GM12878 (cell line): ENCODE results near the gene MT1HL1. TPM values are rescaled to one million over a fixed set of nuclear protein-coding genes. Genes with fewer than 3 reads are reported as not detected.

ENCODE experiments used
- ASH2L ChIP-seq: fragments of 300-600, 200-600 bp; sonication (generic); IDR thresholded peaks from 2 replicates; pipeline ENCODE4 v1.6.1; 2017; ENCODE audit warnings: low read depth, mild to moderate bottlenecking, borderline replicate concordance
- BHLHE40 ChIP-seq, 2 experiments: fragments of 450-650 bp in 1 of 2; IDR thresholded peaks; 2 replicates each; pipeline ENCODE4 v1.6.1; 2011 to 2017; ENCODE audit warnings: low read depth in 2 of 2, borderline replicate concordance in 1 of 2, improper control_type of control experiment in 1 of 2, low read length in 1 of 2, mild to moderate bottlenecking in 1 of 2
- polyA plus RNA-seq, 11 experiments: library from polyadenylated mRNA; depleted of rRNA in 4 of 11; unstranded in 6 of 11; stranded (reverse) in 5 of 11; fragments of >200 nt; fragmentation: Nextera tagmentation in 4 of 11; fragmentation: Illumina TruSeq in 1 of 11; extraction: Ambion mirVana in 4 of 11; extraction: Trizol in 1 of 11; gene quantifications; 1 replicate in 1 of 11; 2 replicates in 10 of 11; pipeline versions ENCODE4 v1.2.1 to v1.2.3, GENCODE V29; 2011 to 2016; ENCODE audit warnings: inconsistent platforms in 2 of 11, missing spikeins in 2 of 11, low read depth in 1 of 11
- total RNA-seq, 4 experiments: library from RNA; depleted of rRNA in 3 of 4; stranded (reverse); fragments of >200 nt in 3 of 4; fragmentation: Illumina TruSeq in 1 of 4; extraction: Trizol in 1 of 4; gene quantifications; 2 replicates each; pipeline versions ENCODE4 v1.2.1 to v1.2.3, GENCODE V29; 2013 to 2021
- TF ChIP-seq, protein P1 (sequence below): IDR thresholded peaks from 2 replicates; pipeline ENCODE4 v1.6.1; 2012; ENCODE audit warnings: mild to moderate bottlenecking, low read depth, low read length
- TF ChIP-seq, protein P2 (sequence below): fragments of 450-650 bp; formaldehyde crosslinking; IDR thresholded peaks from 2 replicates; pipeline ENCODE4 v1.5.0; 2022; ENCODE audit warnings: mild to moderate bottlenecking, missing genetic modification characterization

MT1HL1 gene
- total and polyA plus RNA-seq, 10 of the 15 experiments (the other 5 are each of a cell fraction or from before 2014, with no cell fraction given) = not detected

DNA sequence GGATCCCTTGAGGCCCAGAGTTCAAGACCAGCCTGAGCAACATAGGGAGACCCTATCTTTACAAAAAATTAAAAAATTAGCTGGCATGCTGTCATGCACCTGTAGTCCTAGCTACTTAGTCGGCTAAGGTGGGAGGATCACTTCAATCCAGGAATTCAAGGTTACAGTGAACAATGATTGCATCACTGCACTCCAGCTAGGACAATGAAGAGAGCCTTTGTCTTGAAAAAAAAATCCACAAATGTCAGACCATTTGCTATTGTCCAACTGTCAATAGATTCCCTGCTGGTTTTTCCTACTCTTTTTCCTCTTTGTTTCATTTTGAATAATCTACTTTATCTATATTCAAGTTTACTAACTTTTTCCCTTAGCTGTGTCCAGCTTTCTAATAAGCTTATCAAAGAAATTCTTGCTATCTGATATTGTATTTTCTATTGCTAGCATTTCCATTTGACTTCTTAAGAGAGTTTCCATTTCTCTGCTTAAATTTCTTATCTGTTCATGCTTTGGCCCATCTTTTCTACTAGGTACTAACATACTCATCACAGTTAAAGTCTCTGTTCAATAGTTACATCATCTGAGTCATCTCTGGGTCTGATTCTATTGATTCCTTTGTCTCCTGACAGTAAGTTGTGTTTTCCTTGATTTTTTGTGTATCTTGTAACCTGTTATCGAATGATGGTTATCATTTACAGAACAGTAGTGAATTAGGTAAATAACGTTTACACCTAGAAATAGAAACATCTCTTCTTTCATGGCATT, 14.8 kb downstream of the MT1HL1 start (continued):
- TF ChIP-seq, protein P1, sequence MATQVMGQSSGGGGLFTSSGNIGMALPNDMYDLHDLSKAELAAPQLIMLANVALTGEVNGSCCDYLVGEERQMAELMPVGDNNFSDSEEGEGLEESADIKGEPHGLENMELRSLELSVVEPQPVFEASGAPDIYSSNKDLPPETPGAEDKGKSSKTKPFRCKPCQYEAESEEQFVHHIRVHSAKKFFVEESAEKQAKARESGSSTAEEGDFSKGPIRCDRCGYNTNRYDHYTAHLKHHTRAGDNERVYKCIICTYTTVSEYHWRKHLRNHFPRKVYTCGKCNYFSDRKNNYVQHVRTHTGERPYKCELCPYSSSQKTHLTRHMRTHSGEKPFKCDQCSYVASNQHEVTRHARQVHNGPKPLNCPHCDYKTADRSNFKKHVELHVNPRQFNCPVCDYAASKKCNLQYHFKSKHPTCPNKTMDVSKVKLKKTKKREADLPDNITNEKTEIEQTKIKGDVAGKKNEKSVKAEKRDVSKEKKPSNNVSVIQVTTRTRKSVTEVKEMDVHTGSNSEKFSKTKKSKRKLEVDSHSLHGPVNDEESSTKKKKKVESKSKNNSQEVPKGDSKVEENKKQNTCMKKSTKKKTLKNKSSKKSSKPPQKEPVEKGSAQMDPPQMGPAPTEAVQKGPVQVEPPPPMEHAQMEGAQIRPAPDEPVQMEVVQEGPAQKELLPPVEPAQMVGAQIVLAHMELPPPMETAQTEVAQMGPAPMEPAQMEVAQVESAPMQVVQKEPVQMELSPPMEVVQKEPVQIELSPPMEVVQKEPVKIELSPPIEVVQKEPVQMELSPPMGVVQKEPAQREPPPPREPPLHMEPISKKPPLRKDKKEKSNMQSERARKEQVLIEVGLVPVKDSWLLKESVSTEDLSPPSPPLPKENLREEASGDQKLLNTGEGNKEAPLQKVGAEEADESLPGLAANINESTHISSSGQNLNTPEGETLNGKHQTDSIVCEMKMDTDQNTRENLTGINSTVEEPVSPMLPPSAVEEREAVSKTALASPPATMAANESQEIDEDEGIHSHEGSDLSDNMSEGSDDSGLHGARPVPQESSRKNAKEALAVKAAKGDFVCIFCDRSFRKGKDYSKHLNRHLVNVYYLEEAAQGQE = no peak
- TF ChIP-seq, protein P2, sequence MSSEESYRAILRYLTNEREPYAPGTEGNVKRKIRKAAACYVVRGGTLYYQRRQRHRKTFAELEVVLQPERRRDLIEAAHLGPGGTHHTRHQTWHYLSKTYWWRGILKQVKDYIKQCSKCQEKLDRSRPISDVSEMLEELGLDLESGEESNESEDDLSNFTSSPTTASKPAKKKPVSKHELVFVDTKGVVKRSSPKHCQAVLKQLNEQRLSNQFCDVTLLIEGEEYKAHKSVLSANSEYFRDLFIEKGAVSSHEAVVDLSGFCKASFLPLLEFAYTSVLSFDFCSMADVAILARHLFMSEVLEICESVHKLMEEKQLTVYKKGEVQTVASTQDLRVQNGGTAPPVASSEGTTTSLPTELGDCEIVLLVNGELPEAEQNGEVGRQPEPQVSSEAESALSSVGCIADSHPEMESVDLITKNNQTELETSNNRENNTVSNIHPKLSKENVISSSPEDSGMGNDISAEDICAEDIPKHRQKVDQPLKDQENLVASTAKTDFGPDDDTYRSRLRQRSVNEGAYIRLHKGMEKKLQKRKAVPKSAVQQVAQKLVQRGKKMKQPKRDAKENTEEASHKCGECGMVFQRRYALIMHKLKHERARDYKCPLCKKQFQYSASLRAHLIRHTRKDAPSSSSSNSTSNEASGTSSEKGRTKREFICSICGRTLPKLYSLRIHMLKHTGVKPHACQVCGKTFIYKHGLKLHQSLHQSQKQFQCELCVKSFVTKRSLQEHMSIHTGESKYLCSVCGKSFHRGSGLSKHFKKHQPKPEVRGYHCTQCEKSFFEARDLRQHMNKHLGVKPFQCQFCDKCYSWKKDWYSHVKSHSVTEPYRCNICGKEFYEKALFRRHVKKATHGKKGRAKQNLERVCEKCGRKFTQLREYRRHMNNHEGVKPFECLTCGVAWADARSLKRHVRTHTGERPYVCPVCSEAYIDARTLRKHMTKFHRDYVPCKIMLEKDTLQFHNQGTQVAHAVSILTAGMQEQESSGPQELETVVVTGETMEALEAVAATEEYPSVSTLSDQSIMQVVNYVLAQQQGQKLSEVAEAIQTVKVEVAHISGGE (CRISPR knock-in tag) = no peak
- TF ChIP-seq ASH2L (no peak), BHLHE40 (IDR thresholded peaks at IDR 0.05; ENCODE audit: borderline replicate concordance in 1 of 2, low read depth in 2 of 2, low read length in 1 of 2) (no peak)
